Myocyte (in vitro differentiated cells): ENCODE data around the gene CDYL2. TPM values are rescaled to one million over a fixed set of nuclear protein-coding genes. Genes with fewer than 3 reads are reported as not detected.

Experiments
- DNase-seq: peaks from one replicate; pipeline ENCODE4 v3.0.0-alpha.2; 2012; ENCODE audit warnings: low read depth
- total RNA-seq: library from RNA; depleted of rRNA; stranded (reverse); fragments of >200 nt; gene quantifications from 2 replicates; pipeline ENCODE4 v1.2.3, GENCODE V29; 2014

CDYL2 gene
- total RNA-seq, 1 donor from 2014 or later, result 0.37 TPM

- no peak for DNase-seq
These were observed 203.2 kb downstream of the CDYL2 start for GRCh38 chr16:80601182-80601581.

GRCh38 chr16:80599466-80599865 is 204.9 kb downstream of the CDYL2 start:
- DNase-seq, result no peak

DNA sequence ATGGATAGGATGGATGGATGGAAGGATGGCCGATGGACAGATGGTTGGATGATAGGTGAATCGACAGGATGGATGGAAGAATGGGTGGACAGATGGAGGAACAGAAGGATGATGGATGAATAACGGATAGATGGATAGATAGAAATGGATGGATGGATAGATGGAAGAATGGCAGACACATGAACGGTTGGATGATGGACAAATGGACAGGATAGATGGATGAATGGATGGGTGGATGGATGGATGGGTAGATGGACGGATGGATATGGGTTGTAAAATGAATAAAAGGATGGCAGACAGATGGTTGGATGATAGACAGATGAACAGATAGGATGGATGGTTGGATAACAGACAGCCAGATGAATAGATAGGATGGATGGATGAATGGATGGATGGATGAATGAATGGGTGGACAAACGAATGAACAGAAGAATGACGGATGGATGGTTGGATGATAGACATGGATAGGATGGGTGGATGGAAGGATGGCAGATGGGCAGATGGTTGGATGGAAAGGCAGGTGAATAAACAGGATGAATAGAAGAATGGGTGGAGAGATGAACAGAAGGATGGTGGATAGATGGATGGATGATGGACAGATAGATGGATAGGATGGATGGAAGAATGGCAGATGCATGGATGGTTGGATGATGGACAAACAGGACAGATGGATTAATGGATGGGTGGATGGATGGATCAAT is 207.7 kb downstream of the CDYL2 start:
- DNase-seq, result no peak

GRCh38 chr16:80594756-80595155 is 209.6 kb downstream of the CDYL2 start:
- DNase-seq, result no peak

GRCh38 chr16:80592273-80592672 is 212.1 kb downstream of the CDYL2 start:
- no peak for DNase-seq

DNA sequence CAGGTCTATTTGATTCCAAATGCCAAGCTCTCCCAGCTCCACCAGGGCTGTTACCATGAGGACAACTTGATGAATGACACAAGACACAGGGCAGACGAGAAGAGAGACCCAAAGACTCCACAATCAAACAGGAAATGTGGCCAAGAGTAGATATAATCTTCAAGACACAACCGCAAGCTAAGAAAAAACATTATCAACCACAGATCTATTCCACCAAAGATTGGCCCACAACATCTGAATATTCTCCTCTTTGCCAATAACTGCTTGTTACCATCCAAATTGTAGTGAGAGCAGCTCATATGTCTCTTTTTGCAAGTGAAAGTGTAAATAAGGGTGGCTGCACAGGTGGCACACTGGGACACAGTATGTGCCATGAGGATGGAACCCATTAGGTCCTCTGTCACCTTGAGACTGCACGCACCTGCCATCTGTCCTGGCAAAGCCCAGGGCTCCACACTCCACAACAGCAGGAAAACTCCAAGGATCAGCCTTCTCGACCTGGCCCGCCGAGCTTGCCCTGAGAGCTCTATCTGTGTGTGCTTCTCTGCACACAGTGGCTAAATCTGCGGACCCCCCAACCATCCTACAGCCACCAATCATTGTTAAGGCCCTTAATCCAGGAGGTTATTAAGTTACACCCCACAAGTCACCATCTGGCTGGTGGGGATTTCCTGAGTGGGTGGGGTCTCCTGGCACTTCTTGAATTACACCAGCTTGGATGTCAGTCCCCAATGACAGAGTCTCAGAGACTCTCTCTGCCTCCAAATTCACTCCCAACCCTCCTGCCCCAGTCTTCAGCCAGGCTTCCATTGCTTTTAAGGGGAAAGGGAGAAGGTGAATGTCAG is 213.1 kb downstream of the CDYL2 start:
- no peak for DNase-seq

GRCh38 chr16:80587071-80587470 is 217.3 kb downstream of the CDYL2 start:
- no peak for DNase-seq

DNA sequence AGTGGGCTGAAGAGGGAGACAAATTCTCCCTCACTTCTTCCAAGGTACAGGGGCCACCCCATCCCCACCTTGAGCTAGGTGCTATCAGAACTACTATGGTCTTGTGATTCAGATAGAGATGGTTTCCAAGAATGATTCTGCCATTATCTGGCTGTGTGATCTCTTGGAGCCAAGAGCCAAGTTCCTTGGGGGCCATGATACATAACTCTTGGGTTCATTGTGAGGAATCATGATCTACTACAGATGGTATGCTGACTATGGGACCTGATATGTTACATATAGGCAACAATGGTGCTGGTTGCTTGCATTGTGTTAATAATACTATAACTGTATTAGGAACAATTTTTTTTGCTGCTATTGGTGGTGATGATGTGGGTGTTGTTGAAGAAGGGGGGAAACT is 217.9 kb downstream of the CDYL2 start:
- no peak for DNase-seq

DNA sequence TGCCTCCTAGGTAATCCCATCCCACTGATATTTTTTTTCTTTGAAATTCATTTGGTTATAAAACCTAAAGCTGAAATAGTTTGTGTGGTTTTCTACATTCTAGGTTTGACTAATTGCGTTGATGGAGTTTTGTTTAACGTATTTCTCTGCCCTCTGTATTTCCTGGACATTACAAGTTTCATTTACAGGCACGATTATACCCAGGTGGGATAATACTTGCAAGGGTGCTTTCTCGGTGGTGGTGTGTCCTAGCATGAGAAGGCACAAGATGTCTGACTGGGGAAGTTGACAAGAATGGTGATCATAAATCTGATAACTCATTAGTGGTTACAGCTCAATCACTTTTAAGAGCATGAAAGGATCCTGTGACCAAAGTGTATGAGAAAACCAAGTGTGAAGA is 218.6 kb downstream of the CDYL2 start:
- no peak for DNase-seq

DNA sequence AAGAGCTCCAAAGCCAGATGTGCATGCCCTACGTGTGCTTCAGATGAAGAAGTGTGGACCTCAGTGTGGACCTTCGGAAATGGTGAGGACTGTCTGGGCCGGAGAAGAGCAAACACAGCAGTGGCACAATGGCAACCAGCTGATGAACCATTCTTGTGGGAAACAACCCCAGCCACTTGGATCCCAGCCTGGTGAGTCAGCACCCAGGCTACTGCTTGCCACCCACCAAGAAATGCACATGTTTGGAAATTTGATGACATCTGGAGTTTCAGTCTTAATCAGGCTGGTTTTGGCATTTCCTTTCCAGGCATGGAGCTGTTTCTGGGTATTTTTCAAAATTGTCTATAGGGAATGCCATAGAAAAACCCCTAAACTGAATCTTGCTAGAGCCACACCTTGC is 220.9 kb downstream of the CDYL2 start:
- peak; percentile 1 for DNase-seq

DNA sequence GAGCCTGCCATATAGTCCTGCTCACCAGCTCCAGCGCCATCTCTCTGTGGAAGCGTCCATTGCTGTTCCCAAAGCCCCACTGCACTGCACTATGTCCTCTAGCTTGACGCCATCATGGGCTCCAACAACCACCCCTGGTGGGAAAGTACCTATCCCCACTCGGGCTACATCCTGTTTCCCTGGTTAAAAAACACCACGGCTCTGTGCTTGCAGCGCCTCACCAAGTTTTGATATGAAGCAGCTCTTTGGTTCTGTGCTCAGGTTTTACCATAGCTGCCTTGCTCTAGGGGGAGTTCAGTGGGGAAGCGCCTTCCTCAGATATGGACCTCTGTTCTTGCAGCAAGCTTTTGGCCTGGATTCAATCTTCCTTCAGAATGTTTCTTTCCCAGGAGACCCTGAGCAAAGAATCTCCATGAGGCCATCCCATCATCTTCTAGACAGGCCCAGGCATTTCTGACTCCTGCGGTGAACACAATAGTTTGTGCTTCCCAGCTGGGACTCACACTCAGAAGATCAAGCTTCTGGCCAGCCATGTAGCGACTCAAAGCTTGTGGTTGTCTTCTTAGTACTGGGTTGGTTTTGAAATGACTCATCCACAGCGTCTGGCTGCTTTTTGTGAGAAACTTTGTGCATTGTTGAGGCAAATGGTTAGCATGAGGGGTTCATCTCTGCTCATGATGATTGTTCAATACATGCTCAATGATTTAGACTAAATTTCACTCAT is 224.1 kb downstream of the CDYL2 start:
- no peak for DNase-seq

- DNase-seq, result no peak
These were observed 226.7 kb downstream of the CDYL2 start for GRCh38 chr16:80577485-80578280.

GRCh38 chr16:80576343-80576912 is 228.0 kb downstream of the CDYL2 start:
- no peak for DNase-seq

DNA sequence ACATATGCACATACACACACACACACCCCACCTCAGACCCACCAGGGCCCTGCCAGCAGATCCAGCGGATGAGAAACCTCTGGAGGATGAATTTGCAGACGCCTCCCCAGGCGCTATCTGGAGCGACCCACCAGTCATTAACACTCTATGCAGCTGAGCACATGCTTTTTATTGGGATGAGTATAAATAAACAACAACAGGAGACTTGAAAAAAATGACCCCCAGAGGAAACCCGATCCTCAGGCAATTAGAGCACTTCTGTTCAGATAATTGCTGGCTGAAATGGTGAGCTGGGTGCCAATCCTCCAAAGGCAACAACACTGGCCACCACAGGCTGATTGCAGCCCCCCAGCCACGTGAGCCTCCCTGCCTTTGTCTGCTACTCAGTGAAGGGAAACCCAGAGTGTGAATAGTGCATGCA is 230.7 kb downstream of the CDYL2 start:
- no peak for DNase-seq

- DNase-seq, result no peak
These were observed 234.3 kb downstream of the CDYL2 start for GRCh38 chr16:80570106-80570478.

DNA sequence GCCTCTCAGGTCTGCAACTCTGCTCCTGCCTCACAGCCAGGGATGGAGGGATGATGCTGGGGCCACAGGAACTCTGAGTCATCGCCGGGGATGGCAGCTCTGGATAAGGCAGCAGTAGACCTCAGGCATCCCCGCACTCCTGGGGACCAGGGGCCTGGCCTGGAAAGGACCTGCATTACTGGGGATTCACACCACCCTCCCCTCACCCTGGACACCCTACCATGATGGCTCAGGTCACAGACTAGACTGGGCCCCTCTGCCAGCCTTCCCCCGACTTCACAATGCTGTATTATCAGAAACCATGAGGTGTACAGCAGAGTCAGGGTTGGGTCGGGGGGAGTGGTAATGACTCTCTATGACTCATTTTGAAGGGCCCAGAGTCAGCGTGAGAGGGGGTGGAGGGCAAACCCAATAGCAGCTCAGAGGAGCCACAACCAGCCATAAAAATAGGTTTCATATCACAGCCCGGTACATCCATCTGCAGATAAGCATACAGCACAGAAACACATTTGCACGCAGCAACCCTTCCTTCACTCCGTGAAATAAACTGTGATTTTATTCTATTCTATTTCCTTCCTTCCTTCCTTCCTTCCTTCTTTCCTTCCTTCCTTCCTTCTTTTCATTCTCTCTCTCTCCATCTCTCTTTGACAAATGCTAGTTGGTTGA is 234.8 kb downstream of the CDYL2 start:
- DNase-seq, result no peak

- DNase-seq, result no peak
These were observed 240.0 kb downstream of the CDYL2 start for GRCh38 chr16:80564394-80564793.

DNA sequence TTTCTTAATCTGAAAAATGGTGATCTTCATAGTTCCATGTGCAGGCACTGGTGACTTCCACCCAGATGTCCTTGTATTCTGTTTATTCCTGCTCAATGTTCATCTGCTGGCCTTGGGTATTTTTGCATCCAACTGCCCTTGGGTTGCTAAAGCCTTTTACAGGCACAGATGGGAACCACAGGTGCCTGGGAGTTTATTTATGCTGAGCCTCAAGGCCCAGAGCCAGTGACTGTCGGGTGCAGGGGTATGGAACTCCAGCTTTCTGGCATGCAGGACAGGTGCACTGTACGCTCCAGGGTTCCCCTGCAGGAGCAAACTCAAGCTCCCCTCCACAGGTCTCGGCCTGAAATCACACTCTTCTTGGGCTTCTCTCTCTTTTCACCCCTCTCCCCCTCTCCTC is 241.3 kb downstream of the CDYL2 start:
- no peak for DNase-seq

DNA sequence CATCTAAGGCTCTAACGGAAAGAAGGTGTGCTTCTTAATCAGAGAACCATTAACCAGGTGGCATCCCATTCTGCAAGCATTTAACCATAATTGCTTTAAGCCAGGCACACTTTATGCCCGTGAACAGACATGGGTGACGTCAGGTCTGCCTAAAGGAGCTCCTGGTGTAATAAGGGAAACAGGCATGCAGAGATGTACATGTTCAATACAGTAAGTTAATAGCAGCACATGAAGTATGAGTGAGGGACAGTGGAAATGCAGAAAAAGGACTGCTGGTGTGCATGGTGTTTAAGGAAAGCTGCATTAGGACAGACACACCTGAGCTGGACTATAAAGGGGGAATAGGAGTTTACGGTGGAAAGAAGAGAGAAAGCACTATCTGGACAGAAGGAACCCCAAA is 245.0 kb downstream of the CDYL2 start:
- DNase-seq, result no peak

DNA sequence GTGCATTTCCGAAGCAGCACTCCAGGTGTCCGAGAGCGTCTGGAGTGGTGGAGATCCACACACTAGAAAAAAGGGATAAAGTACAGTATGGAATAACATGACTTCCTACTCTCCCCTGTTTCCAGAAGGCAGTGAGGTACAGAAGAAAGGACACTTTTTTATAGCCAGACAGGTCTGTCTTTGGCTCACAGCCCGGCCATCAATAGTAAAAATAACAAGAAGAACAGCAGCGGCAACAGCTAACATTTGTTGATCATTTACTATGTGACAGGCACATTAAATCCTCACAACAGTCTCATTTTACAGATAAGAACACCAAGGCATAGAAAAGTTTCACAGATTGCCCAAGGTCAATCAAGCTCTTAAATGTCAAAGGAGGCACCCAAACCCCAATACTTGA is 247.4 kb downstream of the CDYL2 start:
- no peak for DNase-seq
